BLaER1 treated with 17β-estradiol and CSF1 and Interleukin-3, amounts not matched to agents 10 nM and 100 nM (cell line): ENCODE results near the gene SORBS1.

ENCODE experiments used
- H3K27ac ChIP-seq, 11 experiments: shearing (Covaris generic); formaldehyde crosslinking; 2 replicates each; pipeline ENCODE4 v1.8.1; 2022
- H3K27me3 ChIP-seq, 11 experiments: shearing (Covaris generic); formaldehyde crosslinking; 2 replicates each; pipeline ENCODE4 v1.8.1; 2022
- H3K36me3 ChIP-seq, 11 experiments: shearing (Covaris generic); formaldehyde crosslinking; 2 replicates each; pipeline ENCODE4 v1.8.1; 2022
- H3K4me1 ChIP-seq, 10 experiments: shearing (Covaris generic); formaldehyde crosslinking; 2 replicates each; pipeline ENCODE4 v1.8.1; 2022
- H3K4me2 ChIP-seq, 11 experiments: shearing (Covaris generic); formaldehyde crosslinking; 2 replicates each; pipeline ENCODE4 v1.8.1; 2022
- H3K4me3 ChIP-seq, 10 experiments: shearing (Covaris generic); formaldehyde crosslinking; 2 replicates each; pipeline ENCODE4 v1.8.1; 2022
- H3K9ac ChIP-seq, 11 experiments: shearing (Covaris generic); formaldehyde crosslinking; 2 replicates each; pipeline ENCODE4 v1.8.1; 2022
- H3K9me3 ChIP-seq, 11 experiments: shearing (Covaris generic); formaldehyde crosslinking; replicated peaks in 1 of 11; 2 replicates each; pipeline ENCODE4 v1.8.1; 2022
- H4K20me1 ChIP-seq, 11 experiments: shearing (Covaris generic); formaldehyde crosslinking; 2 replicates each; pipeline ENCODE4 v1.8.1; 2022
- Cebpa-rat ChIP-seq, 11 experiments: shearing (Covaris generic); IDR thresholded peaks; 2 replicates each; pipeline ENCODE4 v1.8.1; 2022

The SORBS1 gene

GRCh38 chr10:95547197-95547596 is 14.0 kb downstream of the SORBS1 start:
- H3K4me2 ChIP-seq, result no peak overlapping the region
- H3K9me3 ChIP-seq, result no peaks in the 10 kb centered on the region
- H3K27ac ChIP-seq, result no peak overlapping the region
- no peak overlapping the region for H3K4me3 ChIP-seq
- no peaks in the 10 kb centered on the region for H4K20me1 ChIP-seq
- H3K4me1 ChIP-seq, result peaks cover 0 to 8% (median 0%) of the 10 kb centered on the region in 10 experiments; a peak in 5 of 20 replicates
- no peaks in the 10 kb centered on the region for H3K36me3 ChIP-seq
- H3K27me3 ChIP-seq, result no peaks in the 10 kb centered on the region
- no peak overlapping the region for H3K9ac ChIP-seq
- TF ChIP-seq Cebpa-rat (IDR thresholded peaks at IDR 0.05), result no peak

- H3K9ac ChIP-seq, result no peak overlapping the region
- TF ChIP-seq Cebpa-rat (IDR thresholded peaks at IDR 0.05), result no peak
These were observed 15.2 kb downstream of the SORBS1 start for GRCh38 chr10:95545981-95546380.

GRCh38 chr10:95544783-95545500 is 16.2 kb downstream of the SORBS1 start:
- no peak overlapping the region for H3K4me3 ChIP-seq
- no peaks in the 10 kb centered on the region for H4K20me1 ChIP-seq
- H3K9me3 ChIP-seq, result no peaks in the 10 kb centered on the region
- peaks cover 0 to 8% (median 0%) of the 10 kb centered on the region in 10 experiments; a peak in 5 of 20 replicates for H3K4me1 ChIP-seq
- no peak for TF ChIP-seq Cebpa-rat (IDR thresholded peaks at IDR 0.05)
- H3K27me3 ChIP-seq, result no peaks in the 10 kb centered on the region
- H3K27ac ChIP-seq, result no peak overlapping the region
- H3K4me2 ChIP-seq, result peak overlapping the region in 6 of 11 experiments; percentile 6 to 28 (median 14); a peak in 4 of 22 replicates
- no peak overlapping the region for H3K9ac ChIP-seq
- no peaks in the 10 kb centered on the region for H3K36me3 ChIP-seq

More at GRCh38 chr10:95545981-95546380, 15.2 kb downstream of the SORBS1 start:
- no peak overlapping the region for H3K27ac ChIP-seq
- H3K4me2 ChIP-seq, result no peak overlapping the region
- no peaks in the 10 kb centered on the region for H3K9me3 ChIP-seq
- peaks cover 0 to 8% (median 0%) of the 10 kb centered on the region in 10 experiments; a peak in 5 of 20 replicates for H3K4me1 ChIP-seq
- H4K20me1 ChIP-seq, result no peaks in the 10 kb centered on the region
- no peaks in the 10 kb centered on the region for H3K27me3 ChIP-seq
- no peak overlapping the region for H3K4me3 ChIP-seq
- no peaks in the 10 kb centered on the region for H3K36me3 ChIP-seq

- H3K27ac ChIP-seq, result no peak overlapping the region
- H3K36me3 ChIP-seq, result no peaks in the 10 kb centered on the region
- no peaks in the 10 kb centered on the region for H4K20me1 ChIP-seq
- H3K9ac ChIP-seq, result no peak overlapping the region
- no peaks in the 10 kb centered on the region for H3K27me3 ChIP-seq
- no peak overlapping the region for H3K4me2 ChIP-seq
- H3K4me3 ChIP-seq, result no peak overlapping the region
- H3K9me3 ChIP-seq, result no peaks in the 10 kb centered on the region
- no peak for TF ChIP-seq Cebpa-rat (IDR thresholded peaks at IDR 0.05)
- peaks cover 0 to 8% (median 0%) of the 10 kb centered on the region in 10 experiments; a peak in 5 of 20 replicates for H3K4me1 ChIP-seq
These were observed 17.7 kb downstream of the SORBS1 start for GRCh38 chr10:95543459-95543858.

- H3K27ac ChIP-seq, result no peak overlapping the region
- TF ChIP-seq Cebpa-rat (IDR thresholded peaks at IDR 0.05), result no peak
- peaks cover 0 to 8% (median 0%) of the 10 kb centered on the region in 10 experiments; a peak in 5 of 20 replicates for H3K4me1 ChIP-seq
- H4K20me1 ChIP-seq, result no peaks in the 10 kb centered on the region
- H3K4me2 ChIP-seq, result no peak overlapping the region
- no peak overlapping the region for H3K9ac ChIP-seq
- no peak overlapping the region for H3K4me3 ChIP-seq
- H3K27me3 ChIP-seq, result no peaks in the 10 kb centered on the region
- H3K36me3 ChIP-seq, result no peaks in the 10 kb centered on the region
- H3K9me3 ChIP-seq, result no peaks in the 10 kb centered on the region
These were observed 18.4 kb downstream of the SORBS1 start for GRCh38 chr10:95542761-95543160.

- TF ChIP-seq Cebpa-rat (IDR thresholded peaks at IDR 0.05), result no peak
- H3K36me3 ChIP-seq, result no peaks in the 10 kb centered on the region
- no peaks in the 10 kb centered on the region for H4K20me1 ChIP-seq
- peaks cover 0 to 8% (median 0%) of the 10 kb centered on the region in 10 experiments; a peak in 5 of 20 replicates for H3K4me1 ChIP-seq
- H3K27ac ChIP-seq, result no peak overlapping the region
- no peak overlapping the region for H3K4me3 ChIP-seq
- H3K27me3 ChIP-seq, result no peaks in the 10 kb centered on the region
- no peaks in the 10 kb centered on the region for H3K9me3 ChIP-seq
- no peak overlapping the region for H3K9ac ChIP-seq
- no peak overlapping the region for H3K4me2 ChIP-seq
These were observed 18.8 kb downstream of the SORBS1 start for GRCh38 chr10:95542330-95542729.

GRCh38 chr10:95540514-95541052 is 20.6 kb downstream of the SORBS1 start:
- TF ChIP-seq Cebpa-rat (IDR thresholded peaks at IDR 0.05), result no peak
- Histone ChIP-seq H3K27ac (no peak overlapping the region), H3K36me3 (no peaks in the 10 kb centered on the region), H3K4me2 (no peak overlapping the region), H3K9me3 (no peaks in the 10 kb centered on the region), H4K20me1 (no peaks in the 10 kb centered on the region), H3K9ac (no peak overlapping the region), H3K4me3 (no peak overlapping the region), H3K4me1 (peaks cover 0 to 8% (median 0%) of the 10 kb centered on the region in 10 experiments; a peak in 5 of 20 replicates), H3K27me3 (no peaks in the 10 kb centered on the region)

- Histone ChIP-seq H3K27ac (no peak overlapping the region), H3K36me3 (no peaks in the 10 kb centered on the region), H4K20me1 (no peaks in the 10 kb centered on the region), H3K27me3 (no peaks in the 10 kb centered on the region), H3K4me3 (no peak overlapping the region), H3K4me1 (peaks cover 0 to 4% (median 0%) of the 10 kb centered on the region in 10 experiments; a peak in 5 of 20 replicates), H3K9me3 (no peaks in the 10 kb centered on the region), H3K4me2 (no peak overlapping the region), H3K9ac (no peak overlapping the region)
- TF ChIP-seq Cebpa-rat (IDR thresholded peaks at IDR 0.05), result no peak
These were observed 21.4 kb downstream of the SORBS1 start for GRCh38 chr10:95539560-95540284.

- Histone ChIP-seq H3K4me3 (no peak overlapping the region), H3K27ac (no peak overlapping the region), H3K27me3 (no peaks in the 10 kb centered on the region), H3K4me2 (no peak overlapping the region), H3K9ac (no peak overlapping the region), H3K36me3 (no peaks in the 10 kb centered on the region), H3K9me3 (no peaks in the 10 kb centered on the region), H4K20me1 (no peaks in the 10 kb centered on the region), H3K4me1 (no peaks in the 10 kb centered on the region)
- no peak for TF ChIP-seq Cebpa-rat (IDR thresholded peaks at IDR 0.05)
These were observed 22.8 kb downstream of the SORBS1 start for GRCh38 chr10:95538412-95538811.
